ENCODE measurements around the gene ZNF710. TPM values are rescaled to one million over a fixed set of nuclear protein-coding genes. Genes with fewer than 3 reads are reported as not detected.

The ZNF710 gene
- total and polyA plus RNA-seq, 11 donors, result 2.9 to 22.4 (median 5.9) TPM

GRCh38 chr15:90082140-90082715 lies 81.1 kb downstream of the ZNF710 start:
- ATAC-seq (peak in 2 of 4 donors; percentile 5 to 45), DNase-seq (no peak)
- Histone ChIP-seq H3K9me3 (no peaks in the 10 kb centered on the region), H3K4me3 (no peak overlapping the region), H3K36me3 (peaks cover 0 to 97% (median 76%) of the 10 kb centered on the region in 9 donors), H3K27ac (peak overlapping the region in 3 of 12 donors; percentile 5 to 14 (median 13)), H3K4me1 (peaks cover 0 to 19% (median 0%) of the 10 kb centered on the region in 12 donors), H3K27me3 (no peaks in the 10 kb centered on the region)
- intact Hi-C loops (cut with DNase I), result loop anchor here in 1 of 10 donors (10.0 kb wide), 1 partner anchor 327 kb away; the partner anchor contains the start of gene MESP1
- TF ChIP-seq CTCF (IDR thresholded peaks at IDR 0.05), result no peak
- TF ChIP-seq POLR2A (IDR thresholded peaks at IDR 0.05), result no peak
- 37 to 46% (median 41%) methylated on average over 7 to 9 of the region's 9 CpGs for WGBS, 4 donors

- WGBS, 4 donors, result 90 to 98% (median 95%) methylated on average over 5 of the region's 5 CpGs
- H3K36me3 ChIP-seq, result peaks cover 0 to 99% (median 88%) of the 10 kb centered on the region in 9 donors
- intact Hi-C loops (cut with DNase I), result loop anchor here in 1 of 10 donors (10.0 kb wide), 1 partner anchor 329 kb away; the partner anchor contains the start of gene MESP1
- ATAC-seq (no peak), DNase-seq (no peak)
- TF ChIP-seq POLR2A (IDR thresholded peaks at IDR 0.05) (no peak), CTCF (IDR thresholded peaks at IDR 0.05) (no peak)
- H3K4me3 ChIP-seq, result no peak overlapping the region
- no peaks in the 10 kb centered on the region for H3K9me3 ChIP-seq
- H3K4me1 ChIP-seq, result peaks cover 0 to 19% (median 0%) of the 10 kb centered on the region in 12 donors
- no peaks in the 10 kb centered on the region for H3K27me3 ChIP-seq
- H3K27ac ChIP-seq, result peak overlapping the region in 1 of 12 donors; percentile 73
Measured at GRCh38 chr15:90083419-90083818, 82.3 kb downstream of the ZNF710 start.

- Histone ChIP-seq H3K36me3 (peaks cover 0 to 99% (median 92%) of the 10 kb centered on the region in 9 donors), H3K27me3 (no peaks in the 10 kb centered on the region), H3K4me1 (peaks cover 0 to 19% (median 0%) of the 10 kb centered on the region in 12 donors), H3K4me3 (no peak overlapping the region), H3K27ac (peak overlapping the region in 1 of 12 donors; percentile 73), H3K9me3 (no peaks in the 10 kb centered on the region)
- intact Hi-C loops (cut with DNase I), result loop anchor here in 1 of 10 donors (10.0 kb wide), 1 partner anchor 329 kb away; the partner anchor contains the start of gene MESP1
- ATAC-seq (no peak), DNase-seq (no peak)
- TF ChIP-seq CTCF (IDR thresholded peaks at IDR 0.05) (no peak), POLR2A (IDR thresholded peaks at IDR 0.05) (no peak)
- 82 to 86% (median 83%) methylated on average over 5 to 14 of the region's 14 CpGs for WGBS, 4 donors
Measured at GRCh38 chr15:90083954-90084607, 83.0 kb downstream of the ZNF710 start.

- Histone ChIP-seq H3K27ac (peak overlapping the region in 2 of 12 donors; percentile 66 to 73), H3K4me1 (peaks cover 0 to 19% (median 0%) of the 10 kb centered on the region in 12 donors), H3K27me3 (no peaks in the 10 kb centered on the region), H3K36me3 (peaks cover 0 to 99% (median 91%) of the 10 kb centered on the region in 9 donors), H3K4me3 (no peak overlapping the region), H3K9me3 (no peaks in the 10 kb centered on the region)
- 84 to 94% (median 89%) methylated on average over 15 to 18 of the region's 18 CpGs for WGBS, 4 donors
- TF ChIP-seq POLR2A (IDR thresholded peaks at IDR 0.05), result no peak
- TF ChIP-seq CTCF (IDR thresholded peaks at IDR 0.05), result no peak
- DNase-seq (no peak), ATAC-seq (peak in 1 of 4 donors; percentile 4)
- intact Hi-C loops (cut with DNase I), result loop anchor here in 2 of 10 donors (5.0 to 10.0 kb wide), 2 partner anchors 188 to 330 kb away; partner anchors contain the start of gene MESP1 (in 1 of the 2)
Measured at GRCh38 chr15:90084876-90085423, 83.8 kb downstream of the ZNF710 start.
